A549 (cell line): Measurements from ENCODE around the gene FCER1G. TPM values are rescaled to one million over a fixed set of nuclear protein-coding genes. Genes with fewer than 3 reads are reported as not detected.

Experiments used
- ATAC-seq, 2 experiments: fragments of 200-7000 bp in 1 of 2; fragments of >200 bp in 1 of 2; cut with Nextera tagmentation in 1 of 2; cut with Tn5 transposase in 1 of 2; 3 replicates each; pipeline versions ENCODE4 v1.8.0 to v1.9.1; 2018 to 2020; ENCODE audit warnings: mild to moderate bottlenecking in 1 of 2, moderate library complexity in 1 of 2
- CTCF ChIA-PET: fragments of 300-600 bp; sonication (Branson Sonifier 250); formaldehyde crosslinking; extraction: SDS; loops from one replicate; lab custom pipeline; 2021; ENCODE audit warnings: antibody characterized with exemption, inconsistent platforms; lab: Yijun Ruan, JAX
- POLR2A ChIA-PET: fragments of 350-600 bp; formaldehyde crosslinking; extraction: SDS; loops from one replicate; lab custom pipeline; 2021; ENCODE audit warnings: antibody characterized with exemption, inconsistent platforms; lab: Yijun Ruan, JAX
- DNase-seq, 2 experiments: peaks; one replicate each; pipeline versions ENCODE4 v3.0.0 to v3.0.0-alpha.2; 2011 to 2016; ENCODE audit warnings: low read depth in 1 of 2, low spot score in 1 of 2
- FAIRE-seq: peaks from 2 replicates; lab custom pipeline; 2011; peaks lifted over from hg19 to GRCh38; lab: Jason Lieb, UNC
- H3K27ac ChIP-seq, 2 experiments: fragments of >200 bp; sonication (Bioruptor Twin); formaldehyde crosslinking; 3 replicates each; pipeline ENCODE4 v1.5.1; 2016 to 2017
- H3K4me1 ChIP-seq: fragments of >200 bp; sonication (Bioruptor Twin); formaldehyde crosslinking; 3 replicates; pipeline ENCODE4 v1.6.1; 2016
- H3K4me2 ChIP-seq: fragments of >200 bp; sonication (Bioruptor Twin); formaldehyde crosslinking; 3 replicates; pipeline ENCODE4 v1.6.1; 2016
- H3K4me3 ChIP-seq: fragments of >200 bp; sonication (Bioruptor Twin); formaldehyde crosslinking; 3 replicates; pipeline ENCODE4 v1.5.1; 2016
- H3K9me3 ChIP-seq: fragments of >200 bp; sonication (Bioruptor Twin); formaldehyde crosslinking; 3 replicates; pipeline ENCODE4 v1.6.1; 2016
- CEBPB ChIP-seq, 2 experiments: fragments of >200 bp in 1 of 2; sonication (Bioruptor Twin) in 1 of 2; formaldehyde crosslinking in 1 of 2; IDR thresholded peaks; 2 replicates each; pipeline ENCODE4 v1.6.1; 2012 to 2016
- CHD2 ChIP-seq: fragments of 150-350 bp; IDR thresholded peaks from 2 replicates; pipeline ENCODE4 v1.6.1; 2014; ENCODE audit warnings: low read length; ENCODE audit not compliant: partially characterized antibody
- CTCF ChIP-seq: fragments of >200 bp; sonication (Bioruptor Twin); formaldehyde crosslinking; IDR thresholded peaks from 3 replicates; pipeline ENCODE4 v1.5.1; 2016
- FOSB ChIP-seq: fragments of 250-450 bp; sonication (Bioruptor Pico); IDR thresholded peaks from 2 replicates; pipeline ENCODE4 v1.5.0; 2020; ENCODE audit warnings: mild to moderate bottlenecking, moderate library complexity
- FOSL2 ChIP-seq, 2 experiments: fragments of 450-650 bp in 1 of 2; fragments of >200 bp in 1 of 2; sonication (Bioruptor Twin) in 1 of 2; formaldehyde crosslinking; IDR thresholded peaks; 2 replicates each; pipeline versions ENCODE4 v1.5.0 to v1.6.1; 2016 to 2020; ENCODE audit warnings: mild to moderate bottlenecking in 1 of 2, moderate library complexity in 1 of 2
- FOXS1 ChIP-seq: fragments of 250-450 bp; sonication (Bioruptor Pico); IDR thresholded peaks from 2 replicates; pipeline ENCODE4 v1.5.0; 2020; ENCODE audit warnings: mild to moderate bottlenecking, moderate library complexity
- HMGXB4 ChIP-seq: fragments of 250-450 bp; sonication (Bioruptor Pico); IDR thresholded peaks from 2 replicates; pipeline ENCODE4 v1.5.0; 2021; ENCODE audit warnings: mild to moderate bottlenecking, moderate library complexity, borderline replicate concordance
- HOXB13 ChIP-seq: fragments of 250-450 bp; sonication (Bioruptor Pico); IDR thresholded peaks from 2 replicates; pipeline ENCODE4 v1.5.0; 2020; ENCODE audit warnings: low read depth, mild to moderate bottlenecking, moderate library complexity
- JUN ChIP-seq, 2 experiments: fragments of >200 bp; sonication (Bioruptor Twin); formaldehyde crosslinking; IDR thresholded peaks; 2 replicates in 1 of 2; 3 replicates in 1 of 2; pipeline ENCODE4 v1.6.1; 2016 to 2017
- MAZ ChIP-seq: fragments of 150-350 bp; IDR thresholded peaks from 2 replicates; pipeline ENCODE4 v1.6.1; 2014; ENCODE audit warnings: antibody characterized with exemption, low read depth, low read length, borderline replicate concordance
- RAD21 ChIP-seq, 2 experiments: fragments of >200 bp in 1 of 2; sonication (Bioruptor Twin) in 1 of 2; formaldehyde crosslinking in 1 of 2; IDR thresholded peaks in 1 of 2; conservative IDR thresholded peaks in 1 of 2; 2 replicates in 1 of 2; 3 replicates in 1 of 2; pipeline ENCODE4 v1.6.1; 2012 to 2018; ENCODE audit warnings: inconsistent platforms in 1 of 2
- SMC3 ChIP-seq: fragments of >200 bp; sonication (Bioruptor Twin); formaldehyde crosslinking; IDR thresholded peaks from 3 replicates; pipeline ENCODE4 v1.6.1; 2018; ENCODE audit warnings: inconsistent platforms
- TFCP2L1 ChIP-seq: fragments of 250-450 bp; sonication (Bioruptor Pico); IDR thresholded peaks from 2 replicates; pipeline ENCODE4 v1.5.0; 2021; ENCODE audit warnings: mild to moderate bottlenecking
- ZNF302 ChIP-seq: fragments of 250-450 bp; sonication (Bioruptor Pico); IDR thresholded peaks from 2 replicates; pipeline ENCODE4 v1.9.0; 2021; ENCODE audit warnings: inconsistent platforms, mild to moderate bottlenecking, moderate library complexity
- WGBS: methylation state at CpG from one replicate; pipeline ENCODE4 v1.1.6; 2017; ENCODE audit errors: missing lambda C conversion rate; 5-methylcytosine and 5-hydroxymethylcytosine counted together
- polyA plus RNA-seq, 4 experiments: library from polyadenylated mRNA; depleted of rRNA in 3 of 4; stranded (reverse); fragments of >200 nt; fragmentation: RNase III in 1 of 4; extraction: RNeasy Plus Mini Kit Qiagen cat#74134 plus additional on column Dnase treatment in 1 of 4; gene quantifications; 2 replicates in 3 of 4; 3 replicates in 1 of 4; pipeline ENCODE4 v1.2.3, GENCODE V29; 2011 to 2017
- TF ChIP-seq, protein P1 (sequence below): fragments of 200-600 bp; sonication (generic); IDR thresholded peaks from 2 replicates; pipeline ENCODE4 v1.6.1; 2016; ENCODE audit warnings: antibody characterized with exemption, mild to moderate bottlenecking, moderate library complexity
- TF ChIP-seq, protein P2 (sequence below): IDR thresholded peaks from 2 replicates; pipeline ENCODE4 v1.6.1; 2012
- TF ChIP-seq, protein P3 (sequence below): fragments of >200 bp; sonication (Bioruptor Twin); formaldehyde crosslinking; IDR thresholded peaks from 2 replicates; pipeline ENCODE4 v1.6.1; 2016

FCER1G gene
- polyA plus RNA-seq, 2 of the 4 experiments (the other 2 are of a cell fraction) = 0.40 TPM; not detected in 1

- DNase-seq (no peak), ATAC-seq (peak; percentile 5 to 36; a peak in 2 of 6 replicates), FAIRE-seq (no peak)
- 50% methylated on average over 12 of the region's 12 CpGs for WGBS
- ChIA-PET POLR2A (no interaction called here), CTCF (interaction anchor here (1.5 to 8.7 kb wide), 2 partner anchors 35 to 121 kb away, joined by 3 to 46 read pairs; partner anchors contain the start of gene TOMM40L)
- peak overlapping the region; percentile 36; the same call in 2 of the 3 replicates for H3K4me2 ChIP-seq
- no peak overlapping the region for H3K27ac ChIP-seq
- peaks cover 13% of the 10 kb centered on the region for H3K4me1 ChIP-seq
- H3K4me3 ChIP-seq = no peak overlapping the region
- peaks cover 13% of the 10 kb centered on the region for H3K9me3 ChIP-seq
- TF ChIP-seq, protein P1, sequence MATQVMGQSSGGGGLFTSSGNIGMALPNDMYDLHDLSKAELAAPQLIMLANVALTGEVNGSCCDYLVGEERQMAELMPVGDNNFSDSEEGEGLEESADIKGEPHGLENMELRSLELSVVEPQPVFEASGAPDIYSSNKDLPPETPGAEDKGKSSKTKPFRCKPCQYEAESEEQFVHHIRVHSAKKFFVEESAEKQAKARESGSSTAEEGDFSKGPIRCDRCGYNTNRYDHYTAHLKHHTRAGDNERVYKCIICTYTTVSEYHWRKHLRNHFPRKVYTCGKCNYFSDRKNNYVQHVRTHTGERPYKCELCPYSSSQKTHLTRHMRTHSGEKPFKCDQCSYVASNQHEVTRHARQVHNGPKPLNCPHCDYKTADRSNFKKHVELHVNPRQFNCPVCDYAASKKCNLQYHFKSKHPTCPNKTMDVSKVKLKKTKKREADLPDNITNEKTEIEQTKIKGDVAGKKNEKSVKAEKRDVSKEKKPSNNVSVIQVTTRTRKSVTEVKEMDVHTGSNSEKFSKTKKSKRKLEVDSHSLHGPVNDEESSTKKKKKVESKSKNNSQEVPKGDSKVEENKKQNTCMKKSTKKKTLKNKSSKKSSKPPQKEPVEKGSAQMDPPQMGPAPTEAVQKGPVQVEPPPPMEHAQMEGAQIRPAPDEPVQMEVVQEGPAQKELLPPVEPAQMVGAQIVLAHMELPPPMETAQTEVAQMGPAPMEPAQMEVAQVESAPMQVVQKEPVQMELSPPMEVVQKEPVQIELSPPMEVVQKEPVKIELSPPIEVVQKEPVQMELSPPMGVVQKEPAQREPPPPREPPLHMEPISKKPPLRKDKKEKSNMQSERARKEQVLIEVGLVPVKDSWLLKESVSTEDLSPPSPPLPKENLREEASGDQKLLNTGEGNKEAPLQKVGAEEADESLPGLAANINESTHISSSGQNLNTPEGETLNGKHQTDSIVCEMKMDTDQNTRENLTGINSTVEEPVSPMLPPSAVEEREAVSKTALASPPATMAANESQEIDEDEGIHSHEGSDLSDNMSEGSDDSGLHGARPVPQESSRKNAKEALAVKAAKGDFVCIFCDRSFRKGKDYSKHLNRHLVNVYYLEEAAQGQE = peak; percentile 62; the same call in 1 of the 2 replicates
- no peak for TF ChIP-seq FOSL2 (IDR thresholded peaks at IDR 0.05)
- no peak for TF ChIP-seq FOSL2 (CRISPR knock-in tag; IDR thresholded peaks at IDR 0.05)
Observed at GRCh38 chr1:161261261-161262235, 46.5 kb downstream of the FCER1G start.

- no peak overlapping the region for H3K4me3 ChIP-seq
- ChIA-PET POLR2A (no interaction called here), CTCF (interaction anchor here (2.6 to 3.4 kb wide), 2 partner anchors 26 to 38 kb away, joined by 9 to 16 read pairs; partner anchors contain the start of gene TOMM40L)
- H3K4me2 ChIP-seq = no peak overlapping the region
- no peaks in the 10 kb centered on the region for H3K9me3 ChIP-seq
- H3K4me1 ChIP-seq = peaks cover 18% of the 10 kb centered on the region
- FAIRE-seq = no peak
- ATAC-seq = no peak
- TF ChIP-seq JUN (IDR thresholded peaks at IDR 0.05) = no peak
- no peak for TF ChIP-seq RAD21 (conservative IDR thresholded peaks at IDR 0.05 in 1 of 2, IDR thresholded peaks at IDR 0.05 in 1 of 2)
- no peak for TF ChIP-seq FOSB (CRISPR knock-in tag)
- TF ChIP-seq CTCF = no peak
- TF ChIP-seq HMGXB4 (CRISPR knock-in tag) = no peak
- TF ChIP-seq FOXS1 (CRISPR knock-in tag) = no peak
- no peak for TF ChIP-seq CHD2
- TF ChIP-seq CEBPB (IDR thresholded peaks at IDR 0.05) = no peak
- TF ChIP-seq ZNF302 = no peak
- TF ChIP-seq HOXB13 (CRISPR knock-in tag) = no peak
- TF ChIP-seq SMC3 = no peak
- TF ChIP-seq, protein P2, sequence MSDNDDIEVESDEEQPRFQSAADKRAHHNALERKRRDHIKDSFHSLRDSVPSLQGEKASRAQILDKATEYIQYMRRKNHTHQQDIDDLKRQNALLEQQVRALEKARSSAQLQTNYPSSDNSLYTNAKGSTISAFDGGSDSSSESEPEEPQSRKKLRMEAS = no peak
- no peak for TF ChIP-seq TFCP2L1 (CRISPR knock-in tag)
- TF ChIP-seq, protein P3, sequence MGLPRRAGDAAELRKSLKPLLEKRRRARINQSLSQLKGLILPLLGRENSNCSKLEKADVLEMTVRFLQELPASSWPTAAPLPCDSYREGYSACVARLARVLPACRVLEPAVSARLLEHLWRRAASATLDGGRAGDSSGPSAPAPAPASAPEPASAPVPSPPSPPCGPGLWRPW = no peak
- TF ChIP-seq MAZ = no peak
- no peak overlapping the region for H3K27ac ChIP-seq
- no peak for DNase-seq
- WGBS = 59% methylated on average over 5 of the region's 5 CpGs
Observed at GRCh38 chr1:161265305-161265704, 50.2 kb downstream of the FCER1G start.
